Measurements from ENCODE around the gene CELA2B. TPM values are rescaled to one million over a fixed set of nuclear protein-coding genes. Genes with fewer than 3 reads are reported as not detected.

Gene CELA2B
- polyA plus RNA-seq, 1 of the 3 experiments (the other 2 are of a cell fraction) = not detected

DNA sequence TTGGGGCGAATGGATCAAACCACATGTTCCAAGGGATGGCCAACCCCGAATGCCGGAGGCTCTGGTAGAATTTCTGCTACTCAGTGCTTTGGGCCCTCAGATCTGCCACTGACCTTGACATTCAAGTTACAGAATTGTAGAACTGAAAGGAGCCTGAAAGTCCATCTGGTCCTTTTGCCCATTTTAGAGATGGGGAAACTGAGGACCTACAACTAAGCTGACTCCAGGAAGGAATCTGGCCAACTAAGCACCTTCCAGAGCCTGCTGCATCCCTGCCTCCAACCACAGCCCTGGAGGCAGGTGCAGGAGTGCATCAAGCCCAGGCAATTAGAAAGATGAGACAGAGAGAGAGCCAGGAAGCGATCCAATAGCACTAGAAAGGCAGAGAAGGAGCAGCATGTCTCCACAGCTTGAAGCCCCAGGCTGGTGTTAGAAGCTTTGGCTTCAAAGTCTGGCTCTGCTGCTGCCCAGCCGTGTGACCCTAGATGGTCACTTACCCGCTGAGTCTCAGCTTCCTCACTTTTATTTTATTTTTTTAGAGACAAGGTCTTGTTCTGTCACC lies 38.9 kb upstream of the CELA2B start:
- no peak overlapping the region for H2AFZ ChIP-seq (ENCODE audit: low read depth)
- H3K36me3 ChIP-seq (replicated peaks in 1 of 2; ENCODE audit: control insufficient read depth in 1 of 2, insufficient read depth in 2 of 2, low read length in 1 of 2) = no peaks in the 10 kb centered on the region
- H3K9me3 ChIP-seq = no peaks in the 10 kb centered on the region
- H3K4me3 ChIP-seq (ENCODE audit: low read depth in 2 of 2, low read length in 1 of 2) = no peak overlapping the region
- H3K4me1 ChIP-seq (ENCODE audit: control insufficient read depth in 1 of 2, insufficient read depth in 2 of 2, low read depth in 1 of 2, low read length in 1 of 2) = no peaks in the 10 kb centered on the region
- WGBS (ENCODE audit: low lambda C conversion rate) = 92% methylated on average over 6 of the region's 6 CpGs
- H3K4me2 ChIP-seq = no peak overlapping the region
- no peaks in the 10 kb centered on the region for H3K27me3 ChIP-seq (ENCODE audit: insufficient read depth)
- H3K79me2 ChIP-seq (ENCODE audit: insufficient read depth) = no peaks in the 10 kb centered on the region
- H3K27ac ChIP-seq (ENCODE audit: low read depth in 2 of 2, low read length in 1 of 2) = no peak overlapping the region
- POLR2A ChIA-PET = no interaction called here
- no peaks in the 10 kb centered on the region for H4K20me1 ChIP-seq (ENCODE audit: insufficient read depth)
- no peaks in the 10 kb centered on the region for H3K9me2 ChIP-seq
- TF ChIP-seq GABPA (IDR thresholded peaks at IDR 0.05; ENCODE audit: low read depth) (no peak), FOXM1 (IDR thresholded peaks at IDR 0.05; ENCODE audit: low read depth) (no peak), FOXJ3 (CRISPR knock-in tag; IDR thresholded peaks at IDR 0.05) (no peak), TCF12 (IDR thresholded peaks at IDR 0.05) (no peak), RFX5 (IDR thresholded peaks at IDR 0.05; ENCODE audit: low read length) (no peak), TEAD4 (IDR thresholded peaks at IDR 0.05; ENCODE audit: borderline replicate concordance, insufficient read depth) (no peak)
- TF ChIP-seq, protein P1, sequence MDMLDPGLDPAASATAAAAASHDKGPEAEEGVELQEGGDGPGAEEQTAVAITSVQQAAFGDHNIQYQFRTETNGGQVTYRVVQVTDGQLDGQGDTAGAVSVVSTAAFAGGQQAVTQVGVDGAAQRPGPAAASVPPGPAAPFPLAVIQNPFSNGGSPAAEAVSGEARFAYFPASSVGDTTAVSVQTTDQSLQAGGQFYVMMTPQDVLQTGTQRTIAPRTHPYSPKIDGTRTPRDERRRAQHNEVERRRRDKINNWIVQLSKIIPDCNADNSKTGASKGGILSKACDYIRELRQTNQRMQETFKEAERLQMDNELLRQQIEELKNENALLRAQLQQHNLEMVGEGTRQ (IDR thresholded peaks at IDR 0.05; ENCODE audit: borderline replicate concordance, low read depth, low read length) = no peak
- TF ChIP-seq, protein P2, sequence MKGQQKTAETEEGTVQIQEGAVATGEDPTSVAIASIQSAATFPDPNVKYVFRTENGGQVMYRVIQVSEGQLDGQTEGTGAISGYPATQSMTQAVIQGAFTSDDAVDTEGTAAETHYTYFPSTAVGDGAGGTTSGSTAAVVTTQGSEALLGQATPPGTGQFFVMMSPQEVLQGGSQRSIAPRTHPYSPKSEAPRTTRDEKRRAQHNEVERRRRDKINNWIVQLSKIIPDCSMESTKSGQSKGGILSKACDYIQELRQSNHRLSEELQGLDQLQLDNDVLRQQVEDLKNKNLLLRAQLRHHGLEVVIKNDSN (IDR thresholded peaks at IDR 0.05; ENCODE audit: borderline replicate concordance, low read depth) = no peak
- H3K9ac ChIP-seq = no peak overlapping the region
- H3F3A ChIP-seq (replicated peaks; ENCODE audit: insufficient read depth) = no peaks in the 10 kb centered on the region
- CTCF ChIA-PET = interaction anchor here (0.9 to 4.4 kb wide), 2 partner anchors 113 to 285 kb away, joined by 3 to 30 read pairs; no protein-coding TSS in a partner anchor
- DNase-seq = no peak

DNA sequence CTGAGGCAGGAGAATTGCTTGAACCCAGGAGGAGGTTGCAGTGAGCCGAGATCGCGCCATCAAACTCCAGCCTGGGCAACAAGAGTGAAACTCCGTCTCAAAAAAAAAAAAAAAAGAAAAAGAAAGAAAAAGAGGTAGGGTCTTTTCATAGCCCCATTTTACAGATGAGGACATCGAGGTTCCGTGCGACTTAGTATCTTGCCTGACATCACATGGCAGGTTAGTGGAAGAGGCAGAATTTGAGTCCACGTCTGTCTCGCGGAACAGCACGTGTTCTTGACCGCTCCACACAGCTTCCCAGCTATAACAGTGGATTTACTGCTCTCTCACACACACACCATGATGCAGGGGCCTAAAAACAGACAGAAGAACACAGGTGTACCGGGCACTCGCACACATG lies 36.6 kb upstream of the CELA2B start:
- H3K9ac ChIP-seq = no peak overlapping the region
- H3K4me1 ChIP-seq (ENCODE audit: control insufficient read depth in 1 of 2, insufficient read depth in 2 of 2, low read depth in 1 of 2, low read length in 1 of 2) = no peaks in the 10 kb centered on the region; a peak in 1 of 4 replicates
- no peaks in the 10 kb centered on the region for H3K9me3 ChIP-seq
- CTCF ChIA-PET = interaction anchor here (0.7 to 1.3 kb wide), 2 partner anchors 17 to 116 kb away, joined by 3 read pairs; no protein-coding TSS in a partner anchor
- no peaks in the 10 kb centered on the region for H3K9me2 ChIP-seq
- no peak for DNase-seq
- H3K36me3 ChIP-seq (replicated peaks in 1 of 2; ENCODE audit: control insufficient read depth in 1 of 2, insufficient read depth in 2 of 2, low read length in 1 of 2) = no peaks in the 10 kb centered on the region
- no peaks in the 10 kb centered on the region for H3K79me2 ChIP-seq (ENCODE audit: insufficient read depth)
- POLR2A ChIA-PET = no interaction called here
- no peaks in the 10 kb centered on the region for H4K20me1 ChIP-seq (ENCODE audit: insufficient read depth)
- no peak overlapping the region for H3K27ac ChIP-seq (ENCODE audit: low read depth in 2 of 2, low read length in 1 of 2)
- H3K4me3 ChIP-seq (ENCODE audit: low read depth in 2 of 2, low read length in 1 of 2) = no peak overlapping the region
- no peaks in the 10 kb centered on the region for H3F3A ChIP-seq (replicated peaks; ENCODE audit: insufficient read depth)
- no peak overlapping the region for H3K4me2 ChIP-seq
- H3K27me3 ChIP-seq (ENCODE audit: insufficient read depth) = no peaks in the 10 kb centered on the region
- 91% methylated on average over 14 of the region's 14 CpGs for WGBS (ENCODE audit: low lambda C conversion rate)
- no peak overlapping the region for H2AFZ ChIP-seq (ENCODE audit: low read depth)
- TF ChIP-seq, protein P3, sequence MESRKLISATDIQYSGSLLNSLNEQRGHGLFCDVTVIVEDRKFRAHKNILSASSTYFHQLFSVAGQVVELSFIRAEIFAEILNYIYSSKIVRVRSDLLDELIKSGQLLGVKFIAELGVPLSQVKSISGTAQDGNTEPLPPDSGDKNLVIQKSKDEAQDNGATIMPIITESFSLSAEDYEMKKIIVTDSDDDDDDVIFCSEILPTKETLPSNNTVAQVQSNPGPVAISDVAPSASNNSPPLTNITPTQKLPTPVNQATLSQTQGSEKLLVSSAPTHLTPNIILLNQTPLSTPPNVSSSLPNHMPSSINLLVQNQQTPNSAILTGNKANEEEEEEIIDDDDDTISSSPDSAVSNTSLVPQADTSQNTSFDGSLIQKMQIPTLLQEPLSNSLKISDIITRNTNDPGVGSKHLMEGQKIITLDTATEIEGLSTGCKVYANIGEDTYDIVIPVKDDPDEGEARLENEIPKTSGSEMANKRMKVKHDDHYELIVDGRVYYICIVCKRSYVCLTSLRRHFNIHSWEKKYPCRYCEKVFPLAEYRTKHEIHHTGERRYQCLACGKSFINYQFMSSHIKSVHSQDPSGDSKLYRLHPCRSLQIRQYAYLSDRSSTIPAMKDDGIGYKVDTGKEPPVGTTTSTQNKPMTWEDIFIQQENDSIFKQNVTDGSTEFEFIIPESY (IDR thresholded peaks at IDR 0.05; ENCODE audit: borderline replicate concordance, low read depth) = no peak
- TF ChIP-seq, protein P4, sequence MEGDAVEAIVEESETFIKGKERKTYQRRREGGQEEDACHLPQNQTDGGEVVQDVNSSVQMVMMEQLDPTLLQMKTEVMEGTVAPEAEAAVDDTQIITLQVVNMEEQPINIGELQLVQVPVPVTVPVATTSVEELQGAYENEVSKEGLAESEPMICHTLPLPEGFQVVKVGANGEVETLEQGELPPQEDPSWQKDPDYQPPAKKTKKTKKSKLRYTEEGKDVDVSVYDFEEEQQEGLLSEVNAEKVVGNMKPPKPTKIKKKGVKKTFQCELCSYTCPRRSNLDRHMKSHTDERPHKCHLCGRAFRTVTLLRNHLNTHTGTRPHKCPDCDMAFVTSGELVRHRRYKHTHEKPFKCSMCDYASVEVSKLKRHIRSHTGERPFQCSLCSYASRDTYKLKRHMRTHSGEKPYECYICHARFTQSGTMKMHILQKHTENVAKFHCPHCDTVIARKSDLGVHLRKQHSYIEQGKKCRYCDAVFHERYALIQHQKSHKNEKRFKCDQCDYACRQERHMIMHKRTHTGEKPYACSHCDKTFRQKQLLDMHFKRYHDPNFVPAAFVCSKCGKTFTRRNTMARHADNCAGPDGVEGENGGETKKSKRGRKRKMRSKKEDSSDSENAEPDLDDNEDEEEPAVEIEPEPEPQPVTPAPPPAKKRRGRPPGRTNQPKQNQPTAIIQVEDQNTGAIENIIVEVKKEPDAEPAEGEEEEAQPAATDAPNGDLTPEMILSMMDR (IDR thresholded peaks at IDR 0.05) = no peak
- TF ChIP-seq TCF12 (IDR thresholded peaks at IDR 0.05) (no peak), NFIC (IDR thresholded peaks at IDR 0.05; ENCODE audit: borderline replicate concordance) (no peak), MXI1 (IDR thresholded peaks at IDR 0.05; ENCODE audit: low read depth, low read length) (no peak), RAD21 (IDR thresholded peaks at IDR 0.05; ENCODE audit: low read length) (no peak), TAF1 (IDR thresholded peaks at IDR 0.05; ENCODE audit: borderline replicate concordance, low read depth, low read length) (no peak), GABPA (IDR thresholded peaks at IDR 0.05; ENCODE audit: low read depth) (no peak), SIN3A (IDR thresholded peaks at IDR 0.05; ENCODE audit: borderline replicate concordance, low read depth, low read length) (no peak), YY1 (IDR thresholded peaks at IDR 0.05; ENCODE audit: low read depth) (no peak), JUND (IDR thresholded peaks at IDR 0.05) (no peak), POLR2AphosphoS5 (IDR thresholded peaks at IDR 0.05; ENCODE audit: low read depth, low read length) (no peak)
- TF ChIP-seq, protein P5, sequence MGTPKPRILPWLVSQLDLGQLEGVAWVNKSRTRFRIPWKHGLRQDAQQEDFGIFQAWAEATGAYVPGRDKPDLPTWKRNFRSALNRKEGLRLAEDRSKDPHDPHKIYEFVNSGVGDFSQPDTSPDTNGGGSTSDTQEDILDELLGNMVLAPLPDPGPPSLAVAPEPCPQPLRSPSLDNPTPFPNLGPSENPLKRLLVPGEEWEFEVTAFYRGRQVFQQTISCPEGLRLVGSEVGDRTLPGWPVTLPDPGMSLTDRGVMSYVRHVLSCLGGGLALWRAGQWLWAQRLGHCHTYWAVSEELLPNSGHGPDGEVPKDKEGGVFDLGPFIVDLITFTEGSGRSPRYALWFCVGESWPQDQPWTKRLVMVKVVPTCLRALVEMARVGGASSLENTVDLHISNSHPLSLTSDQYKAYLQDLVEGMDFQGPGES (IDR thresholded peaks at IDR 0.05; ENCODE audit: low read depth, low read length) = no peak
- TF ChIP-seq, protein P6, sequence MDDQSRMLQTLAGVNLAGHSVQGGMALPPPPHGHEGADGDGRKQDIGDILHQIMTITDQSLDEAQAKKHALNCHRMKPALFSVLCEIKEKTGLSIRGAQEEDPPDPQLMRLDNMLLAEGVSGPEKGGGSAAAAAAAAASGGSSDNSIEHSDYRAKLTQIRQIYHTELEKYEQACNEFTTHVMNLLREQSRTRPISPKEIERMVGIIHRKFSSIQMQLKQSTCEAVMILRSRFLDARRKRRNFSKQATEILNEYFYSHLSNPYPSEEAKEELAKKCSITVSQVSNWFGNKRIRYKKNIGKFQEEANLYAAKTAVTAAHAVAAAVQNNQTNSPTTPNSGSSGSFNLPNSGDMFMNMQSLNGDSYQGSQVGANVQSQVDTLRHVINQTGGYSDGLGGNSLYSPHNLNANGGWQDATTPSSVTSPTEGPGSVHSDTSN (IDR thresholded peaks at IDR 0.05) = no peak
- TF ChIP-seq, protein P7, sequence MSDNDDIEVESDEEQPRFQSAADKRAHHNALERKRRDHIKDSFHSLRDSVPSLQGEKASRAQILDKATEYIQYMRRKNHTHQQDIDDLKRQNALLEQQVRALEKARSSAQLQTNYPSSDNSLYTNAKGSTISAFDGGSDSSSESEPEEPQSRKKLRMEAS (IDR thresholded peaks at IDR 0.05; ENCODE audit: low read depth) = no peak

Data from SK-N-SH (cell line).